Measurements from ENCODE around the gene NDUFC1.
"Not testable (repeated sequence)": the region's sequence is repeated elsewhere in the genome, so short reads cannot be mapped to it uniquely, and the experiment has no call there.

Gene NDUFC1

DNA sequence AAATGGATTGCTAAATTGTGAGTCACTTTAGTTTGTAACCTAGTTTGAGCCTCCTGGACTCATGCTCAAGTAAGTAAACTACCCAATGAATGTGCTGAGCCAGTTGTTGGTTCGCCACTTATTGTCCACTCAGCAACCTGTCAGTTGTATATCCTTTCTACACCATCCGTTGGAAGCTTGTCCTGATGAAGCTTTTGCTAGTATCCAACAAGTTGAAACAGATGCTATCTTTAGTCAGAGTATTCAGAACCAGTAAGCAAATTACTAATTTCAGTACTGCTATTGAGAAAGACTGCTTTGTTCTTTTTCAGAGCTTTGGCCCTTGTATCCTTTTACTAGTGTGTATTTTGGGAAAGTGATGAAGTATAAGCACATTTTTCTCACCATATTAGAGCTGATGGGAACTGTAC, 5.3 kb downstream of the NDUFC1 start:
- peak; percentile 60 for DNase-seq (ENCODE audit: low spot score)

- DNase-seq (ENCODE audit: low spot score), result no peak
Observed at GRCh38 chr4:139295942-139296299, 6.4 kb downstream of the NDUFC1 start.

DNA sequence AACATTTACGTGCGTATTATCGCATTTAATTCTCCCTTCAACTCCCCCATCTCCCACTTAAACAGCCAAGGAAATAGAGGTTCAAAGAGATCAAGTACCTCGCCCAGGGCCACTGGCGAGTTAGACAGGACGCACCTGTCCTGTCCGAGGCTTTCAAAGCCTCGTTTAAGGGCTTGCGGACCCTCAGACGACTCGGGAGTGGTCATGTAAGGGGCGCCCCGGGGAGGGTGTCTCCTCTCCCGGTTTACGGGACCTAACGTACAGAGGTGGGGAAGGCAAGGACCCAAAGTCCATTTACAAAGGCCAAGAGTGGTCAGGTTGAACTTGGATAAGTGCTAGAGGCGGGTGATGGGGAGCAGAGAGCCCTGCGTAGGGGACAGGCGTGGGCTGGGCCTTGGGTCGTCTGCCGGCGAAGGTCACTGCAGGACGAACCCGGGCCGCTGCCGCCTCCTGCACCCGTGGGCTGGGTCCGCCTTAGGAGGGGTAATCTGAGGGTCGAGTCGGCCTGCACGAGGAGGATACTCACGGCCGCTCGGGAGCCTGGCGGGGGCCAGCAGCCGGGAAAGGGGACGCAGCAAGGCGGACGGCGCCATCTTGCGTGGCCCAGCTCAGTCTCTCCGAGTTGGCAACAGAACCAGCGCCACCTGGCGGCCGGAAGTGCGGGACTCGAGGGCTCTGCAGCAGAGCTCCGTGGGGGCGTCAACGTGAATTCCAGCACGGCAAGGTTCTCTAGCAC, 6.9 kb downstream of the NDUFC1 start:
- peak; percentile 92 for DNase-seq (ENCODE audit: low spot score)

DNA sequence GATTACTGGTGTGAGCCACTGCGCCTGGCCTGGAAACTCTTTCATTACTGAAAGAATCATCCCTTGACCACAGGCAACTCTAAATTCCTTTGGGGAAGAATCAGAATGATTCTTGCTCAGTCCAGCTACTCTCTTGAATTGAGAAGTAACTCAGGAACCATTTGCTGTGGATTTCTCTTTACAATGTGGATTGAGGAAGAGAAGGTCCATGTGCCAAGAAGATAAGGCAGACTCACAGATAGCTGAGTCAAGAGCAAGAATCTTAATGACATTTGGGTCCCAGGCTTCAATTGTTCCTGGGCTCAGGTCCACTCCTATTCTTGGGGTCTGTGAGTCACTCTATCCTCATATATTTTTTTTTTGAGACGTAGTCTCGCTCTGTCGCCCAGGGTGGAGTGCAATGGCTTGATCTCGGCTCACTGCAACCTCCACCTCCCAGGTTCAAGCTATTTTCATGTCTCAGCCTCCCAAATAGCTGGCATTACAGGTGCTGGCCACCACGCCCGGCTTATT, 16.0 kb downstream of the NDUFC1 start:
- no peak for DNase-seq (ENCODE audit: low spot score)

DNA sequence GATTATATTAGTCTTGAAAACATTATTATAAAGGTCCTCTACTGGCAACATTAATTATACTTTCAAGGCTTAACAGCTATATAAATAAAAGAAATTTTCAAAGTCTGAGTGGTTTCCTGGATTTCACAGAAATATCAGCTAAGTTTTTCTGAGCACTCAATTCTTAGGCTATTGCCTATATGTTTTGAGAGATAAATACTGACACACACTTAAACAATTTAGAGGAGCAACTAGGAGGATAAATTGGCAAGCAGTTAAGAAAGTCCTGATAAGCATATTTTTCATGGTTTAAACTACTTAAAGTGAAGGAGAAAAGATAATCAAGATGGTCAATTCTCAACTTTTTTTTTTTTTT, 19.6 kb downstream of the NDUFC1 start:
- no peak for DNase-seq (ENCODE audit: low spot score)

DNA sequence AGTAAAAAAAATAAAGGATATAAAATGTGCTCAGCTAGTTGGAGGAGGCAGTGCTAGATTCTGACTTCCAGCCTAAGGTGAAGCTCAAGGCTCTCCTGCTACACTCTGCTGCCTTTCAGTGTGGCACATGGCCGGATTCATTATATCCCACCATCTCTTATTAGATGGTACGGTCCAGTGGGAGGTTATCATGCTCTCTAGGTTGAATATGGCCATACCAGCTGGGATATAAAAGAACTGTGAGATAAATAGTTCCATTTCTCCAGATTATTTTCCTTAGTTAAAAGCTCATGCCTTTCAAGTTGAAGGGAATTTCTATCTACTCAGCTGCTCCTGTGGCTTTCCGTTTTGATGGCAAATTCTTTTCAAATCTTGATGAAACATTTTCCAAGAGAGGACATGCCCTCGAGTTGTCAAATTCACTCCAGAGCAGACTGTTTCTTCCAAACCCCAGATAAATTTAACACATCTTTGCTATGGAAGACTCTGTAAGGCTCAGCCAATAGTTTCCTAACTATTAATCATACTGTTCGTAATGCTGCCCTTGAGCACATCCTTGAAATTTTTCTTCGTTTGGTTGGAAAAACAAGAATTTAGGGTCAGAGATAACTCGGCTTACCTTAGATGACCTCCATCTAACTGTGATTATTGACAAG, 20.1 kb downstream of the NDUFC1 start:
- no peak for DNase-seq (ENCODE audit: low spot score)

DNA sequence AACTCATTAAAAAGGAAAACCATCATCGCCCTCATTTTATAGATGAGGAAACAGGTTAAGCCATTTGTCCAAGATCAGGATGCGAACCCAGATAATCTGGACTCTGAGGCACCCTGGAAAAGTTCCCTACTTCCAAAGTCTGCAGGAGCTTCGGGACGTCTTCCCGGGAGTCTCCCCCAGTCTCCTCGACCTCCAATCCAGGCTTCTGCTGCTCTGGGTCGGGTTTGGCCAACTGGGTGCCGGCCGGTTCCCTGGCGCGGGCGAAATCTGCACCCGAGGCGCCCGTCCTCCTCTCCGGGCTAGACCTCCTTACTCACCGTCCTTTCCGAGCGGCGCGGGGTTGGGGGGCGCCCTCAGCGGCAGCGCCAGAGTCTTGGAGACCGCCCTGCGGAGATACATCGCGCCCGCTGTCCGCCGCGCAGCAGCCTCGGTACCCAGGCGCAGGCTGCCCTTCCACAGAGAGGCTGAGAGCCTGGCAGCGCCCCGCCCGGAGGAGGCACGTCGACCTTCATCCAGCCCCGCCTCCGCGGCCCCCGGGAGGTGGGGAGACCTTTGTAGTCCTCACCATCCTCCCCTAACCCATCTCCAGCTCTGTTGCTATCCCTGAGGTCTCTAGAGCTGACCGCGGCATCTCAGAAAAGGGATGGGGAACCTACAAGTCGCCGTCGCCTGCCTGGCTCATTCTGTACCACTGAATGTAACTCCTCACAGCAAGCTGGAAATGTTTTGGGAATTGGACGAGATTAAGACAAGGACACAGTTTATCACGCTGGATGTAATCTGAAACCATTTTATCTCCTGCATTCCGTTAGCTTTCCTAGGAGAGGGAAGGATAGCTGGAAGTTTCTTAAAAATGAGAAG, 22.3 kb downstream of the NDUFC1 start, which contains the start of gene MGARP:
TSS of gene MGARP (minus strand) at position 466 of the 861 bp plus-strand sequence. CDS start at position 399, 67 bp downstream.
- peak; percentile 26 for DNase-seq (ENCODE audit: low spot score)

GRCh38 chr4:139278912-139279759, 23.1 kb downstream of the NDUFC1 start:
- DNase-seq (ENCODE audit: low spot score), result no peak

- no peak for DNase-seq (ENCODE audit: low spot score)
Observed at GRCh38 chr4:139278485-139278884, 23.8 kb downstream of the NDUFC1 start.

- DNase-seq (ENCODE audit: low spot score), result no peak
Observed at GRCh38 chr4:139275281-139275735, 27.0 kb downstream of the NDUFC1 start.

- no peak for DNase-seq (ENCODE audit: low spot score)
Observed at GRCh38 chr4:139274790-139275189, 27.5 kb downstream of the NDUFC1 start.

DNA sequence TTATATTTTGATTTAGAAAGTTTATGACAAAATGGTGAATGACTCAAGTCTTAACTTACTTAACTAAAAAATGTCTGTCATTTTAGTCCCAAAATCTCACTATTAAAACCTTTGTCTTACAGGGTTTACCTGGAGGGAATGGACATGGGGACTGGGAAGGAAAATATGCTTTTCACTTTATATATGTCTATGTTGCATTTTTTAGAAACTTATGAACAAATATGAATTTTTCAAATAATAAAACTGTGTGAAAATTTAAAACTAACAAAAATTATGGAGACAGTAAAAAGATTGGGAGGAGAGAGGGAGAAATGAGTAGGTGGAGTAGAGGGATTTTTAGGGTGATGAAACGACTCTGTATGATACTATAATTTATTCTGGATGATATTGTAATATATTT, 28.4 kb downstream of the NDUFC1 start:
- DNase-seq (ENCODE audit: low spot score), result no peak

DNA sequence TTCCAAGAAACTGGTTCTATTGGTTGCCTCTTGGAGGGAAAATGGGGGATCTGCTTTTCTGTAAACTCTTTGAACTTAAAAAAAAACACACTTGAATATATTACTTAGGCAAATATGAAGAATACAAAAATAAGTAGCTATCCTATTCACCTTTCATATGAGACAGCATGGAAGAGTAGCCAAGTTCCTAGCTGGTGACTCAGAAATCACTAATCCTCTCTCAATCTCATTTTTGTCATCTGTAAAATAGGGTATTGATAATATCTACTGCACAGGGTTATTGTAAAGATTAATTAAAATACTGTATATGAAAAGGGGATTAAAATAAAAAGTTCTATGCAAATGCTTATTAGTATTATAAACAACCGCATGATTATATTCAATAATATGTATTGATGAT, 35.0 kb downstream of the NDUFC1 start:
- DNase-seq (ENCODE audit: low spot score), result peak; percentile 34

- DNase-seq (ENCODE audit: low spot score), result peak; percentile 84
Observed at GRCh38 chr4:139266583-139267257, 35.6 kb downstream of the NDUFC1 start.

GRCh38 chr4:139266208-139266582, 36.1 kb downstream of the NDUFC1 start:
- DNase-seq (ENCODE audit: low spot score), result no peak

DNA sequence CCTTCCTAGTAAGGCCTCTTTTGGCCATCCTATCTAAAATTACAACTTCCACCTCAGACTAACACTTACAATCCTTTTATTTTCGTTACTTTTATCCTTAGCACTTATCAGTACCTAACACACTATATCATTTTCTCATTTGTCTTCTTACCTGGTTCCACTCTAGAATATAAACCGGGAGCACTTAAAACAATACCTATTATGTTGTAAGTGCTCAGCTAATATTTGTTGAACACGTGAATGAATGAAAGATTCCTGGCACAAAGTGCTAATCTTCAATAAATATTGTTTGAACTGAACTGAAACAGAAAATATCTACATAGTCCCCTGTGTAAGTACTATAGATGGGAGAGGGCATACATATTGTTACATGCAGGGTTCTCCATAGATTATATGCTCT, 36.6 kb downstream of the NDUFC1 start:
- no peak for DNase-seq (ENCODE audit: low spot score)

DNA sequence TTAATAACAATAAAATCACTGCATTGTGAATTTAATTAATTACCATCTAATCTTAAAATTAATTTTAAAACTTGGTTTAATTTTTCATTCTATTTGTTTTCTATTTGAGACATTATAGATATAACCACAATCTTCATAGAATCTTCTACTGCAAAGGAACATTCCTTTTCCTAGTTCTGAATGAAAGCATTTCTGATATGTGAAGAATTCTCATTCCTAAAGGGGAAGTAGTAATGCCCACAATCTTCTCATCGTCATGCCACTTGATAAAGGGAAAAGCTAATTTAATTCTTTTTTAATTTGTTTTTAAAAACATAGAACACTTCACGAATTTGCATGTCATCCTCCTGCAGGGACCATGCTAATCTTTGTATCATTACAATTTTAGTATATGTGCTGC, 45.9 kb downstream of the NDUFC1 start:
- DNase-seq (ENCODE audit: low spot score), result no peak

- DNase-seq (ENCODE audit: low spot score), result not testable (repeated sequence)
Observed at GRCh38 chr4:139255581-139255980, 46.7 kb downstream of the NDUFC1 start.

DNA sequence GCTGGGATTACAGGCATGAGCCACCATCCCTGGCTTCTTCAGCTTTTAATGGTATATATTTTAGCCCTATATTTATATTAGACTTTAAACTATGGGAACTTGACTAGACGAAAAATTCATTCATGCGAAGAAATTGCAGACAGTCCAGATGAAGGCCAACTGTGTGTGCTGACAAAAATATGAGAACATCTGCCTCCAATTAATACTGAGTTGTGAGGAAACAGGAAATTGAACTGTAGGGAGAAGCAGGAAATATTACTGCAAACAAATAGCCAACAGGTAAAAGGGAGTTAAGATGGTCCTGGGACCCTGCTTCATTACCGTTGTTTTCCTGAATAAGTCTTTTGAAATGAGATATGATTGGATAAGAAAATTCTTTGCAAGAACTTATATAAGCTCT, 48.6 kb downstream of the NDUFC1 start:
- DNase-seq (ENCODE audit: low spot score), result no peak

GRCh38 chr4:139253046-139253445, 49.2 kb downstream of the NDUFC1 start:
- DNase-seq (ENCODE audit: low spot score), result no peak

DNA sequence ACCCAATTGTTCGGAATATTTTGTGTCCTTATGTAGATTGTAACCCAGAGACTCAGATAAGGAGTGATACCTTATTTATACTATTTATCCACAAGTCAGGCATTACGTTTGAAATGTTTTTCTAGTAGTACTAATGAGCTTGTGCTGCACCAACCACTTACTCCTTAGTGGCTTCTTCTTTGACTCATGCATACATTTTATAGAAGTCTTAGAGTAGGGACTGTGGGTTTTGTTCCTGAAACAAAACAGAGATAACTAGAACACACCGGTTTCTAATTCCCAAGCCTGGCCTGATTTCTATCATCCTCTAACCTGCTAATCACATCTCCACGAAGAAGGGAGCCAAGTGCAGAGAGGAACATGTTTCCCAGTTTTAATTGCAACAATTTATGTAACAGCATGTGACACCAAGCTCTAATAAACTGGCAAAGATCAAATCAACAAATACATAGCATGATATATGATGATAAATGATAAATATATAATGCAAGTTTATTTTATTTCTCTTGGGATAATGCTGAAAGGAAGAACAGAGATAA, 54.5 kb downstream of the NDUFC1 start:
- DNase-seq (ENCODE audit: low spot score), result no peak
